Left renal pelvis (tissue), 4 donors: ENCODE data around the gene SLC4A9. TPM values are rescaled to one million over a fixed set of nuclear protein-coding genes. Genes with fewer than 3 reads are reported as not detected.

Experiments used
- polyA plus RNA-seq, 4 donors: library from polyadenylated mRNA; unstranded; fragments of 120-200 nt; gene quantifications; one replicate each; pipeline ENCODE4 v1.2.1, GENCODE V29; 2013; ENCODE audit not compliant: insufficient read length in 4 of 4

SLC4A9 gene
- polyA plus RNA-seq, 4 donors: 0.63 to 51.1 (median 16.0) TPM

Other genes starting within 250 kb of the SLC4A9 start
- 10 to 100 TPM; 11.2 to 14.8 (median 13.5) TPM for gene PURA, start 246.1 kb upstream of the SLC4A9 start, polyA plus RNA-seq
- gene IGIP, start 234.3 kb upstream of the SLC4A9 start, polyA plus RNA-seq: 1 to 10 TPM; 7.2 to 8.6 (median 8.3) TPM
- gene CYSTM1, start 185.0 kb upstream of the SLC4A9 start, polyA plus RNA-seq: 10 to 100 TPM; 20.3 to 67.4 (median 65.4) TPM
- gene PFDN1, start 57.1 kb upstream of the SLC4A9 start, polyA plus RNA-seq: 100 to 1,000 TPM in 2 of 4 donors, 10 to 100 TPM in 2; 75.5 to 110 (median 94.8) TPM
- 10 to 100 TPM in 3 of 4 donors, 1 to 10 TPM in 1; 8.9 to 11.4 (median 10.7) TPM for gene HBEGF, start 13.6 kb upstream of the SLC4A9 start, polyA plus RNA-seq
- 100 to 1,000 TPM in 3 of 4 donors, 10 to 100 TPM in 1; 95.9 to 125 (median 111) TPM for gene ANKHD1, start 41.6 kb downstream of the SLC4A9 start, polyA plus RNA-seq
- gene EIF4EBP3, start 187.5 kb downstream of the SLC4A9 start, polyA plus RNA-seq: 10 to 100 TPM in 2 of 4 donors, 1 to 10 TPM in 2; 6.2 to 14.5 (median 10.2) TPM
- 10 to 100 TPM; 21.8 to 32.0 (median 27.9) TPM for gene SRA1, start 197.3 kb downstream of the SLC4A9 start, polyA plus RNA-seq
- 10 to 100 TPM; 29.7 to 57.1 (median 37.1) TPM for gene APBB3, start 204.4 kb downstream of the SLC4A9 start, polyA plus RNA-seq
- gene SLC35A4, start 204.6 kb downstream of the SLC4A9 start, polyA plus RNA-seq: 10 to 100 TPM; 62.3 to 85.7 (median 78.9) TPM